K562 (cell line): ENCODE results near the gene ADIPOR2. TPM values are rescaled to one million over a fixed set of nuclear protein-coding genes. Genes with fewer than 3 reads are reported as not detected.

Experiments used
- ATAC-seq: fragments of 200-7000 bp; cut with Tn5 transposase; 3 replicates; pipeline ENCODE4 v1.9.1; 2020; ENCODE audit warnings: moderate library complexity
- BruUV-seq: library from RNA; stranded (reverse); fragments of 400-500 nt; replicated peaks from 2 replicates; lab custom pipeline; 2021; lab: Mats Ljungman, UMichigan
- CTCF ChIA-PET: fragments of 300-600 bp; formaldehyde crosslinking; extraction: SDS; loops from one replicate; lab custom pipeline; 2021; ENCODE audit warnings: low intra/inter-chr PET ratio; lab: Yijun Ruan, JAX
- POLR2A ChIA-PET: fragments of 300-600, 350-650 bp; sonication (Branson Sonifier 250); formaldehyde crosslinking; extraction: SDS; loops from one replicate; lab custom pipeline; 2021; ENCODE audit warnings: antibody characterized with exemption, inconsistent platforms; lab: Yijun Ruan, JAX
- DNase-seq, 4 experiments: peaks; one replicate each; pipeline versions ENCODE4 v3.0.0 to v3.0.0-alpha.2; 2011 to 2018; ENCODE audit warnings: low spot score in 3 of 4, mixed read lengths in 3 of 4; ENCODE audit errors: extremely low read depth in 1 of 4
- FAIRE-seq: peaks from 2 replicates; lab custom pipeline; 2011; peaks lifted over from hg19 to GRCh38; lab: Jason Lieb, UNC
- H2AFZ ChIP-seq: 2 replicates; pipeline ENCODE4 v1.6.0; 2011; ENCODE audit warnings: low read depth, low read length, control low read depth, inconsistent platforms
- H3K27ac ChIP-seq: fragments of 200-600 bp; 3 replicates; pipeline ENCODE4 v1.8.0; 2011; ENCODE audit warnings: low read depth, mild to moderate bottlenecking, control low read depth, inconsistent platforms, low read length, moderate library complexity, mixed read lengths; ENCODE audit errors: extremely low read depth
- H3K27me3 ChIP-seq, 2 experiments: fragments of 300-600 bp in 1 of 2; 2 replicates in 1 of 2; 3 replicates in 1 of 2; pipeline versions ENCODE4 v1.6.0 to v1.8.0; 2011; ENCODE audit warnings: inconsistent platforms in 2 of 2, low read length in 2 of 2, mild to moderate bottlenecking in 1 of 2, mixed read lengths in 1 of 2, moderate library complexity in 1 of 2; ENCODE audit not compliant: control insufficient read depth in 2 of 2, insufficient read depth in 2 of 2
- H3K36me3 ChIP-seq: fragments of 300-600 bp; 3 replicates; pipeline ENCODE4 v1.8.0; 2011; ENCODE audit warnings: mild to moderate bottlenecking, low read length, inconsistent platforms; ENCODE audit not compliant: control insufficient read depth, insufficient read depth
- H3K4me1 ChIP-seq, 2 experiments: fragments of 200-600 bp in 1 of 2; replicated peaks in 1 of 2; 2 replicates in 1 of 2; 3 replicates in 1 of 2; pipeline versions ENCODE4 v1.5.1 to v1.8.0; 2011; ENCODE audit warnings: inconsistent platforms in 2 of 2, low read length in 2 of 2, mild to moderate bottlenecking in 1 of 2, mixed read lengths in 1 of 2, moderate library complexity in 1 of 2; ENCODE audit not compliant: control insufficient read depth in 2 of 2, insufficient read depth in 2 of 2
- H3K4me2 ChIP-seq: 2 replicates; pipeline ENCODE4 v1.6.1; 2011; ENCODE audit warnings: low read length, control low read depth, inconsistent platforms, mixed read lengths; ENCODE audit not compliant: insufficient read depth
- H3K4me3 ChIP-seq: fragments of 200-600 bp; sonication (generic), shearing (Covaris generic); 2 replicates; pipeline ENCODE4 v1.5.1; 2016; ENCODE audit warnings: control low read depth, inconsistent platforms
- H3K79me2 ChIP-seq: fragments of 200-600 bp; 3 replicates; pipeline ENCODE4 v1.8.0; 2011; ENCODE audit warnings: low read length, inconsistent platforms; ENCODE audit not compliant: control insufficient read depth, insufficient read depth
- H3K9ac ChIP-seq, 2 experiments: 2 replicates each; pipeline versions ENCODE4 v1.6.0 to v1.6.1; 2011; ENCODE audit warnings: low read depth in 2 of 2, low read length in 2 of 2, control low read depth in 1 of 2, inconsistent platforms in 1 of 2, mild to moderate bottlenecking in 1 of 2, mixed read lengths in 1 of 2; ENCODE audit not compliant: insufficient read depth in 1 of 2
- H3K9me1 ChIP-seq: one replicate; pipeline ENCODE4 v1.6.0; 2011; ENCODE audit warnings: inconsistent platforms, mild to moderate bottlenecking, low read length, moderate library complexity; ENCODE audit not compliant: control insufficient read depth, insufficient read depth
- H3K9me3 ChIP-seq: replicated peaks from 2 replicates; pipeline ENCODE4 v1.5.1; 2011; ENCODE audit warnings: low read depth, low read length, inconsistent platforms; ENCODE audit not compliant: control insufficient read depth, insufficient read depth
- H4K20me1 ChIP-seq: replicated peaks from 2 replicates; pipeline ENCODE4 v1.6.1; 2011; ENCODE audit warnings: low read length, inconsistent platforms, mixed read lengths; ENCODE audit not compliant: control insufficient read depth, insufficient read depth
- CBFA2T2 ChIP-seq: fragments of 450-650 bp; conservative IDR thresholded peaks from 2 replicates; pipeline ENCODE4 v1.6.1; 2017; ENCODE audit warnings: mild to moderate bottlenecking
- CBFA2T3 ChIP-seq: fragments of 450-650 bp; IDR thresholded peaks from 2 replicates; pipeline ENCODE4 v1.6.1; 2017
- HNRNPLL ChIP-seq: fragments of 200-400 bp; formaldehyde crosslinking; IDR thresholded peaks from 2 replicates; pipeline ENCODE4 v1.6.1; 2017; ENCODE audit warnings: low read length, low read depth, mild to moderate bottlenecking; ENCODE audit not compliant: poor library complexity, severe bottlenecking
- NFIC ChIP-seq: fragments of 450-650 bp; IDR thresholded peaks from 2 replicates; pipeline ENCODE4 v1.6.1; 2017; ENCODE audit warnings: mild to moderate bottlenecking, inconsistent platforms
- NR0B1 ChIP-seq: fragments of 450-650 bp; IDR thresholded peaks from one replicate; pipeline ENCODE4 v1.6.1; 2018; ENCODE audit warnings: mild to moderate bottlenecking, moderate library complexity; ENCODE audit not compliant: partially characterized antibody
- NR4A1 ChIP-seq, 2 experiments: fragments of 250-450 bp in 1 of 2; fragments of 450-650 bp in 1 of 2; sonication (Bioruptor Pico) in 1 of 2; IDR thresholded peaks; 2 replicates each; pipeline versions ENCODE4 v1.4.0 to v1.6.1; 2016 to 2020; ENCODE audit warnings: mild to moderate bottlenecking in 2 of 2, missing compliant biosample characterization in 1 of 2, missing genetic modification characterization in 1 of 2, moderate library complexity in 1 of 2
- PURB ChIP-seq: sonication (generic); formaldehyde crosslinking; IDR thresholded peaks from 2 replicates; pipeline ENCODE4 v1.9.0; 2021; ENCODE audit warnings: low read depth, mild to moderate bottlenecking, missing genetic modification reagents
- SP1 ChIP-seq: sonication (generic); formaldehyde crosslinking; IDR thresholded peaks from 2 replicates; pipeline ENCODE4 v1.8.1; 2022; ENCODE audit warnings: mild to moderate bottlenecking, missing genetic modification reagents
- TAF15 ChIP-seq: fragments of 200-400 bp; formaldehyde crosslinking; IDR thresholded peaks from 2 replicates; pipeline ENCODE4 v1.6.1; 2017; ENCODE audit warnings: mild to moderate bottlenecking, low read depth, low read length, moderate library complexity
- WGBS: fragments of 100-300 bp; shearing (Covaris generic); methylation state at CpG from one replicate; pipeline ENCODE4 v1.1.6; 2016; ENCODE audit warnings: low coverage, mixed read lengths; ENCODE audit not compliant: insufficient coverage; ENCODE audit errors: missing lambda C conversion rate; 5-methylcytosine and 5-hydroxymethylcytosine counted together
- in situ Hi-C: fragments of 300-500 bp; cut with MboI; formaldehyde crosslinking; loops from 4 replicates; pipeline ENCODE4 v1.15.0; 2018; ENCODE audit warnings: inconsistent platforms, mixed read lengths
- intact Hi-C: fragments of 100-400 bp; cut with micrococcal nuclease; formaldehyde crosslinking; loops from 2 replicates; pipeline ENCODE4 v1.14.2; 2022
- polyA plus RNA-seq, 8 experiments: library from polyadenylated mRNA; depleted of rRNA in 4 of 8; stranded (reverse) in 5 of 8; unstranded in 3 of 8; fragments of >200 nt; fragmentation: Nextera tagmentation in 2 of 8; fragmentation: Illumina TruSeq in 1 of 8; extraction: Ambion mirVana in 2 of 8; extraction: Trizol in 1 of 8; gene quantifications; 2 replicates each; pipeline versions ENCODE4 v1.2.1 to v1.2.3, GENCODE V29; 2011 to 2014; ENCODE audit warnings: inconsistent platforms in 1 of 8, missing spikeins in 1 of 8
- total RNA-seq, 7 experiments: library from RNA; depleted of rRNA in 6 of 7; stranded (reverse); fragments of >200 nt in 6 of 7; fragmentation: Illumina TruSeq in 2 of 7; extraction: Trizol in 2 of 7; gene quantifications; 2 replicates each; pipeline versions ENCODE4 v1.2.1 to v1.2.3, GENCODE V29; 2011 to 2021; ENCODE audit warnings: low replicate concordance in 1 of 7

Gene ADIPOR2
- total and polyA plus RNA-seq, 9 of the 15 experiments (the other 6 are each of a cell fraction or from before 2014, with no cell fraction given) = 10.9 to 63.5 (median 46.0) TPM

GRCh38 chr12:1723721-1724120, 32.9 kb downstream of the ADIPOR2 start:
- Histone ChIP-seq H3K4me1 (peaks cover 11 to 32% of the 10 kb centered on the region in 2 experiments; a peak in 4 of 5 replicates), H3K9me1 (no peaks in the 10 kb centered on the region), H3K9ac (no peak overlapping the region), H3K27ac (peak overlapping the region; percentile 43; the same call in 1 of the 3 replicates), H3K9me3 (no peaks in the 10 kb centered on the region), H4K20me1 (0 out of 2 replicates have a peak, but pooled peaks cover 3% of the 10 kb centered on the region), H3K4me3 (no peak overlapping the region), H3K36me3 (peaks cover 13% of the 10 kb centered on the region; the same call in 2 of the 3 replicates), H3K79me2 (peaks cover 92% of the 10 kb centered on the region), H3K27me3 (no peaks in the 10 kb centered on the region), H3K4me2 (no peak overlapping the region), H2AFZ (no peak overlapping the region)
- CTCF ChIA-PET = no interaction called here
- ATAC-seq = peak; percentile 13; the same call in 1 of the 3 replicates
- peak in 1 of 4 experiments; percentile 39 for DNase-seq
- POLR2A ChIA-PET = interaction anchor here (1.3 kb wide), 1 partner anchor 9 kb away, joined by 3 read pairs; no protein-coding TSS in a partner anchor
- in situ Hi-C loops (no loop called here), intact Hi-C loops (no loop called here)
- BruUV-seq = no TSS peak
- 43% methylated on average over 2 of the region's 6 CpGs for WGBS
- TF ChIP-seq HNRNPLL (no peak), TAF15 (no peak), CBFA2T2 (0 out of 2 replicates have a peak, but pooled peaks have one; percentile 6), NFIC (peak; percentile 43), SP1 (no peak), PURB (CRISPR knock-in tag) (no peak), NR0B1 (no peak), NR4A1 (CRISPR knock-in tag; IDR thresholded peaks at IDR 0.05) (no peak), NR4A1 (tag; IDR thresholded peaks at IDR 0.05) (no peak), CBFA2T3 (0 out of 2 replicates have a peak, but pooled peaks have one; percentile 16)
- no peak for FAIRE-seq
